C4-2B (cell line): ENCODE results near the gene TOB1.

Experiments
- ZFX ChIP-seq: fragments of 450-650 bp; IDR thresholded peaks from 2 replicates; pipeline ENCODE4 v1.6.1; 2017
- TF ChIP-seq, protein P1 (sequence below): fragments of 450-650 bp; conservative IDR thresholded peaks from 2 replicates; pipeline ENCODE4 v1.5.1; 2017; ENCODE audit warnings: mild to moderate bottlenecking

DNA sequence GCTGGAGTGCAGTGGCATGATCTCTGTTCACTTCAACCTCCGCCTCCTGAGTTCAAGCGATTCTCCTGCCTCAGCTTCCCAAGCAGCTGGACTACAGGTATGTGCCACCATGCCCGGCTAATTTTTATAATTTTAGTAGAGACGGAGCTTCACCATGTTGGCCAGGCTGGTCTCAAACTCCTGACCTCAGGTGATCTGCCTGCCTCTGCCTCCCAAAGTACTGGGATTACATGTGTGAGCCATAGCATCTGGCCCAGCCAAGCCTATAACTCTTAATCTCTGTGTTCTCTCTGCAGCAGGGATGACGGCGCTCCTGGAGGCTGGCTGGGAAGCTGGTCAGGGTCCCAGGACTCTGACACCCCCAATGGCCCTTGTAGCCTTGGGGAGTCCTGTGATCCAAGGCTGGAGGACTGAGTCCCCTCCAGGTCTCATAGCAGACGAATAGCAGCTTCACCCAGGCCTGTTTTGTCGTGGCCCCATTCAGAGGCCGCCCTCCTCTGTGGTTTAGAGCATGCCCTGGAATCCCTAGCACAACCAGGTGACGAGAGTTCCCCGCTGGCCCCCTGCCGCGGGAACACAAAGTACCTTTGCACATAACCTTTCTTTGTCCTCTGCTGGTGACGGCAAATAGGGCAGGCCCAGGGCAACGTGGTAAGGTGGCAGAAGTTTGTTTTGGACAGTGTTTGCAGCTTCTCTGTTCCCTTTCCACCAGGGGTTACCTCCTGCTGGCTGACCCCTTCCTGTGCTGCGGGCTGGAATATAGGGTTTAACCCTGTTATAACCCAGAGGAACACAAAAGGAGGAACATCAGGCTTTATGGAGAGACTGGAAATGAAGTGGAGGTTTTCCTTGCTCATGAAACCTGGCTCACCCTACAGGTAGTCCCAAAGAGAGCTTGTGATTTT is 43.0 kb upstream of the TOB1 start:
- TF ChIP-seq, protein P1, sequence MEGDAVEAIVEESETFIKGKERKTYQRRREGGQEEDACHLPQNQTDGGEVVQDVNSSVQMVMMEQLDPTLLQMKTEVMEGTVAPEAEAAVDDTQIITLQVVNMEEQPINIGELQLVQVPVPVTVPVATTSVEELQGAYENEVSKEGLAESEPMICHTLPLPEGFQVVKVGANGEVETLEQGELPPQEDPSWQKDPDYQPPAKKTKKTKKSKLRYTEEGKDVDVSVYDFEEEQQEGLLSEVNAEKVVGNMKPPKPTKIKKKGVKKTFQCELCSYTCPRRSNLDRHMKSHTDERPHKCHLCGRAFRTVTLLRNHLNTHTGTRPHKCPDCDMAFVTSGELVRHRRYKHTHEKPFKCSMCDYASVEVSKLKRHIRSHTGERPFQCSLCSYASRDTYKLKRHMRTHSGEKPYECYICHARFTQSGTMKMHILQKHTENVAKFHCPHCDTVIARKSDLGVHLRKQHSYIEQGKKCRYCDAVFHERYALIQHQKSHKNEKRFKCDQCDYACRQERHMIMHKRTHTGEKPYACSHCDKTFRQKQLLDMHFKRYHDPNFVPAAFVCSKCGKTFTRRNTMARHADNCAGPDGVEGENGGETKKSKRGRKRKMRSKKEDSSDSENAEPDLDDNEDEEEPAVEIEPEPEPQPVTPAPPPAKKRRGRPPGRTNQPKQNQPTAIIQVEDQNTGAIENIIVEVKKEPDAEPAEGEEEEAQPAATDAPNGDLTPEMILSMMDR, result no peak
- TF ChIP-seq ZFX, result peak; percentile 46; the same call in 1 of the 2 replicates
